ENCODE measurements around the gene TMPRSS5.

DNA sequence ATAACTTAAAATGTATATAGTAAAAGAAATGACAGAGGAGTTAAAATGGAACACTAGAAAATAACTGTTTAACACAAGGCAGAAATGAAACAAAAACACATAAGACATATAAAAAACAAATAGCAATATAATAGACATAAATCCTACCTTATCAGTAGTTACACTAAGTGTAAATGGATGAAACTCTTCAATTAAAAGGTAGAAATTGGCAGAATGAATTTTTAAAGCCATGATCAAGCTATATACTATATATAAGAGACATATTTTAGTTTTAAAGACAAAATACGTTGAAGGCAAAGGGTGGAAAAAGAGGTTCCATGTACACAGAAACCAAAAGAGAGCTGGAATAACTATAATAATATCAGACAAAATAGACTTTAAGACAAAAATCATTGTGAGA lies 4.9 kb upstream of the TMPRSS5 start:
- TF ChIP-seq POLR2AphosphoS5 (IDR thresholded peaks at IDR 0.05) (no peak), POLR2A (IDR thresholded peaks at IDR 0.05; ENCODE audit: low read depth) (no peak)
- TF ChIP-seq, protein P1, sequence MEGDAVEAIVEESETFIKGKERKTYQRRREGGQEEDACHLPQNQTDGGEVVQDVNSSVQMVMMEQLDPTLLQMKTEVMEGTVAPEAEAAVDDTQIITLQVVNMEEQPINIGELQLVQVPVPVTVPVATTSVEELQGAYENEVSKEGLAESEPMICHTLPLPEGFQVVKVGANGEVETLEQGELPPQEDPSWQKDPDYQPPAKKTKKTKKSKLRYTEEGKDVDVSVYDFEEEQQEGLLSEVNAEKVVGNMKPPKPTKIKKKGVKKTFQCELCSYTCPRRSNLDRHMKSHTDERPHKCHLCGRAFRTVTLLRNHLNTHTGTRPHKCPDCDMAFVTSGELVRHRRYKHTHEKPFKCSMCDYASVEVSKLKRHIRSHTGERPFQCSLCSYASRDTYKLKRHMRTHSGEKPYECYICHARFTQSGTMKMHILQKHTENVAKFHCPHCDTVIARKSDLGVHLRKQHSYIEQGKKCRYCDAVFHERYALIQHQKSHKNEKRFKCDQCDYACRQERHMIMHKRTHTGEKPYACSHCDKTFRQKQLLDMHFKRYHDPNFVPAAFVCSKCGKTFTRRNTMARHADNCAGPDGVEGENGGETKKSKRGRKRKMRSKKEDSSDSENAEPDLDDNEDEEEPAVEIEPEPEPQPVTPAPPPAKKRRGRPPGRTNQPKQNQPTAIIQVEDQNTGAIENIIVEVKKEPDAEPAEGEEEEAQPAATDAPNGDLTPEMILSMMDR (IDR thresholded peaks at IDR 0.05) = no peak

Data from esophagus muscularis mucosa (tissue), 3 donors.